Hepatocyte (in vitro differentiated cells): ENCODE results near the gene THUMPD2. TPM values are rescaled to one million over a fixed set of nuclear protein-coding genes. Genes with fewer than 3 reads are reported as not detected.

Source experiments
- DNase-seq: peaks from one replicate; pipeline ENCODE4 v3.0.0-alpha.2; 2016; ENCODE audit warnings: low spot score
- H2AFZ ChIP-seq: fragments of 200-600 bp; sonication (generic); 2 replicates; pipeline ENCODE4 v1.6.0; 2016; ENCODE audit warnings: antibody characterized with exemption, mild to moderate bottlenecking
- H3K27ac ChIP-seq: fragments of 200-600 bp; sonication (generic); 2 replicates; pipeline ENCODE4 v1.5.1; 2016; ENCODE audit warnings: mild to moderate bottlenecking
- H3K27me3 ChIP-seq: fragments of 200-600 bp; sonication (generic); 2 replicates; pipeline ENCODE4 v1.6.1; 2016
- H3K36me3 ChIP-seq: fragments of 200-600 bp; sonication (generic); replicated peaks from 2 replicates; pipeline ENCODE4 v1.5.1; 2016; ENCODE audit warnings: low read depth; ENCODE audit not compliant: insufficient read depth
- H3K4me1 ChIP-seq: fragments of 200-600 bp; sonication (generic); 2 replicates; pipeline ENCODE4 v1.5.1; 2016; ENCODE audit warnings: mild to moderate bottlenecking, moderate library complexity; ENCODE audit not compliant: insufficient read depth
- H3K4me2 ChIP-seq: fragments of 200-600 bp; sonication (generic); 2 replicates; pipeline ENCODE4 v1.6.0; 2016
- H3K4me3 ChIP-seq: fragments of 200-600 bp; sonication (generic); 2 replicates; pipeline ENCODE4 v1.5.1; 2016; ENCODE audit warnings: mild to moderate bottlenecking
- H3K79me2 ChIP-seq: fragments of 200-600 bp; sonication (generic); 2 replicates; pipeline ENCODE4 v1.6.0; 2017; ENCODE audit warnings: mild to moderate bottlenecking
- H3K9me2 ChIP-seq: fragments of 200-600 bp; sonication (generic); replicated peaks from 2 replicates; pipeline ENCODE4 v1.6.0; 2017; ENCODE audit warnings: mild to moderate bottlenecking; ENCODE audit not compliant: insufficient read depth
- H3K9me3 ChIP-seq: fragments of 200-600 bp; sonication (generic); 2 replicates; pipeline ENCODE4 v1.5.1; 2016; ENCODE audit warnings: low read depth, mild to moderate bottlenecking
- H4K20me1 ChIP-seq: fragments of 200-600 bp; sonication (generic); 2 replicates; pipeline ENCODE4 v1.6.0; 2016; ENCODE audit warnings: mild to moderate bottlenecking; ENCODE audit not compliant: insufficient read depth, poor library complexity, severe bottlenecking
- EZH2 ChIP-seq: fragments of 200-600 bp; sonication (generic); IDR thresholded peaks from 2 replicates; pipeline ENCODE4 v1.6.1; 2016; ENCODE audit warnings: antibody characterized with exemption, mild to moderate bottlenecking, borderline replicate concordance
- EZH2phosphoT487 ChIP-seq: fragments of 200-600 bp; sonication (generic); IDR thresholded peaks from one replicate; pipeline ENCODE4 v1.6.1; 2018; ENCODE audit warnings: antibody characterized with exemption, mild to moderate bottlenecking, low read depth, moderate library complexity; ENCODE audit not compliant: unreplicated experiment, severe bottlenecking
- WGBS: methylation state at CpG from one replicate; pipeline ENCODE4 v1.1.6; 2016; ENCODE audit warnings: low lambda C conversion rate; ENCODE audit errors: missing lambda C conversion rate; 5-methylcytosine and 5-hydroxymethylcytosine counted together
- polyA plus RNA-seq: library from polyadenylated mRNA; unstranded; fragments of >200 nt; fragmentation: Nextera tagmentation; extraction: Ambion mirVana; gene quantifications from 2 replicates; pipeline ENCODE4 v1.2.1, GENCODE V29; 2016
- total RNA-seq: library from RNA; depleted of rRNA; stranded (reverse); fragments of >200 nt; gene quantifications from 2 replicates; pipeline ENCODE4 v1.2.3, GENCODE V29; 2014
- TF ChIP-seq, protein P1 (sequence below): fragments of 200-600 bp; sonication (generic); IDR thresholded peaks from 2 replicates; pipeline ENCODE4 v1.5.1; 2016; ENCODE audit warnings: antibody characterized with exemption, mild to moderate bottlenecking; ENCODE audit not compliant: poor library complexity

THUMPD2 gene
- total and polyA plus RNA-seq, 2 experiments from 2014 or later: 6.5 to 12.8 TPM

GRCh38 chr2:39723497-39723896, 55.6 kb downstream of the THUMPD2 start:
- TF ChIP-seq, protein P1, sequence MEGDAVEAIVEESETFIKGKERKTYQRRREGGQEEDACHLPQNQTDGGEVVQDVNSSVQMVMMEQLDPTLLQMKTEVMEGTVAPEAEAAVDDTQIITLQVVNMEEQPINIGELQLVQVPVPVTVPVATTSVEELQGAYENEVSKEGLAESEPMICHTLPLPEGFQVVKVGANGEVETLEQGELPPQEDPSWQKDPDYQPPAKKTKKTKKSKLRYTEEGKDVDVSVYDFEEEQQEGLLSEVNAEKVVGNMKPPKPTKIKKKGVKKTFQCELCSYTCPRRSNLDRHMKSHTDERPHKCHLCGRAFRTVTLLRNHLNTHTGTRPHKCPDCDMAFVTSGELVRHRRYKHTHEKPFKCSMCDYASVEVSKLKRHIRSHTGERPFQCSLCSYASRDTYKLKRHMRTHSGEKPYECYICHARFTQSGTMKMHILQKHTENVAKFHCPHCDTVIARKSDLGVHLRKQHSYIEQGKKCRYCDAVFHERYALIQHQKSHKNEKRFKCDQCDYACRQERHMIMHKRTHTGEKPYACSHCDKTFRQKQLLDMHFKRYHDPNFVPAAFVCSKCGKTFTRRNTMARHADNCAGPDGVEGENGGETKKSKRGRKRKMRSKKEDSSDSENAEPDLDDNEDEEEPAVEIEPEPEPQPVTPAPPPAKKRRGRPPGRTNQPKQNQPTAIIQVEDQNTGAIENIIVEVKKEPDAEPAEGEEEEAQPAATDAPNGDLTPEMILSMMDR: no peak
- TF ChIP-seq EZH2 (no peak), EZH2phosphoT487 (no peak)
- no peaks in the 10 kb centered on the region for H3K36me3 ChIP-seq
- no peaks in the 10 kb centered on the region for H3K9me2 ChIP-seq
- no peak overlapping the region for H3K4me2 ChIP-seq
- no peak overlapping the region for H3K27ac ChIP-seq
- no peak overlapping the region for H3K4me3 ChIP-seq
- DNase-seq: no peak
- no peaks in the 10 kb centered on the region for H4K20me1 ChIP-seq
- H3K9me3 ChIP-seq: no peaks in the 10 kb centered on the region
- H3K79me2 ChIP-seq: no peaks in the 10 kb centered on the region
- no peaks in the 10 kb centered on the region for H3K27me3 ChIP-seq
- WGBS: 69% methylated on average over 2 of the region's 2 CpGs
- peaks cover 8% of the 10 kb centered on the region for H3K4me1 ChIP-seq
- no peak overlapping the region for H2AFZ ChIP-seq

GRCh38 chr2:39720970-39721369, 58.1 kb downstream of the THUMPD2 start:
- Histone ChIP-seq H3K27me3 (no peaks in the 10 kb centered on the region), H3K9me2 (no peaks in the 10 kb centered on the region), H3K4me1 (peaks cover 11% of the 10 kb centered on the region), H3K4me2 (no peak overlapping the region), H2AFZ (no peak overlapping the region), H4K20me1 (no peaks in the 10 kb centered on the region), H3K27ac (no peak overlapping the region), H3K4me3 (no peak overlapping the region), H3K79me2 (no peaks in the 10 kb centered on the region), H3K36me3 (no peaks in the 10 kb centered on the region), H3K9me3 (no peaks in the 10 kb centered on the region)
- no peak for DNase-seq
- TF ChIP-seq, protein P1: no peak
- TF ChIP-seq EZH2: no peak
- 88% methylated on average over 2 of the region's 2 CpGs for WGBS

DNA sequence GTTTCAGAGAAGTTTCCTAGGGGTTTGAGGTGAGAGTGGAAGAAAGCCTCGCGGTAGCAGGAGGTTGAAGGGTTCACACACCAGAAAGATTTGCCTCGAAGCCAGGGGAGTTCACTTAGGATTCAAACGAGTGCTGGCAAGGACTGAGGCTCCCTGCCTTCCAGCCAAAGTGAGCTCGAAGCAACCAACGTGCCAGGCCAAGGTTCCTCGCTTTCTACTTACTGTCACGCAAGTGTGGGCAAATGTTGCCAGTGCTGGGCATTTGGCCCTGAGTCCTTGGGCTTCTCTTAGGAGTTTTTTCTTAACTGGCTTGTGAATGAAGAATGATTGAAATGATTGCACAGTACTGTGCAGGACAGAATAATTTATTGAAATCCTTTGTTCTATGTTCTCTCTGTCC, 59.7 kb downstream of the THUMPD2 start:
- Histone ChIP-seq H3K4me1 (peaks cover 11% of the 10 kb centered on the region), H3K4me3 (no peak overlapping the region), H3K27ac (no peak overlapping the region), H3K9me3 (no peaks in the 10 kb centered on the region), H3K79me2 (no peaks in the 10 kb centered on the region), H3K36me3 (no peaks in the 10 kb centered on the region), H3K4me2 (no peak overlapping the region), H4K20me1 (no peaks in the 10 kb centered on the region), H3K9me2 (no peaks in the 10 kb centered on the region), H3K27me3 (no peaks in the 10 kb centered on the region), H2AFZ (no peak overlapping the region)
- WGBS: 91% methylated on average over 8 of the region's 8 CpGs
- no peak for DNase-seq
- TF ChIP-seq EZH2 (no peak), EZH2phosphoT487 (no peak)
- TF ChIP-seq, protein P1: no peak

GRCh38 chr2:39718483-39718882, 60.6 kb downstream of the THUMPD2 start:
- TF ChIP-seq EZH2phosphoT487 (no peak), EZH2 (no peak)
- TF ChIP-seq, protein P1: no peak
- Histone ChIP-seq H3K36me3 (no peaks in the 10 kb centered on the region), H2AFZ (no peak overlapping the region), H3K4me3 (no peak overlapping the region), H3K9me3 (no peaks in the 10 kb centered on the region), H3K4me2 (peak overlapping the region; percentile 35), H3K9me2 (no peaks in the 10 kb centered on the region), H3K4me1 (peaks cover 7% of the 10 kb centered on the region), H4K20me1 (no peaks in the 10 kb centered on the region), H3K27me3 (no peaks in the 10 kb centered on the region), H3K79me2 (no peaks in the 10 kb centered on the region), H3K27ac (peak overlapping the region; percentile 25)
- no peak for DNase-seq
- WGBS: 46% methylated on average over 9 of the region's 9 CpGs
